KMS-11 (cell line): ENCODE measurements around the gene CAST.

Source experiments
- H2AFZ ChIP-seq: fragments of 200-600 bp; sonication (generic); 2 replicates; pipeline ENCODE4 v1.6.1; 2016; ENCODE audit warnings: antibody characterized with exemption, mixed run types, low read depth
- H3K27ac ChIP-seq: fragments of 200-600 bp; sonication (generic); 2 replicates; pipeline ENCODE4 v1.6.1; 2016; ENCODE audit warnings: mild to moderate bottlenecking, mixed run types
- H3K27me3 ChIP-seq: fragments of 200-600 bp; sonication (generic); 2 replicates; pipeline ENCODE4 v1.6.1; 2017; ENCODE audit warnings: mild to moderate bottlenecking, low read depth, mixed run types, moderate library complexity; ENCODE audit not compliant: insufficient read depth
- H3K36me3 ChIP-seq: fragments of 200-600 bp; sonication (generic); 2 replicates; pipeline ENCODE4 v1.6.1; 2017; ENCODE audit warnings: mild to moderate bottlenecking, mixed run types; ENCODE audit not compliant: insufficient read depth
- H3K4me1 ChIP-seq: fragments of 200-600 bp; sonication (generic); 2 replicates; pipeline ENCODE4 v1.6.1; 2016; ENCODE audit warnings: mild to moderate bottlenecking, low read depth, mixed run types; ENCODE audit not compliant: poor library complexity, severe bottlenecking
- H3K4me2 ChIP-seq: fragments of 200-600 bp; sonication (generic); 2 replicates; pipeline ENCODE4 v1.7.0; 2016; ENCODE audit warnings: mild to moderate bottlenecking, mixed run types
- H3K4me3 ChIP-seq: fragments of 200-600 bp; sonication (generic); IDR thresholded peaks from 2 replicates; pipeline ENCODE4 v1.6.1; 2017; ENCODE audit warnings: low read depth, low read length, mixed read lengths; ENCODE audit not compliant: insufficient read depth
- H3K79me2 ChIP-seq: fragments of 200-600 bp; sonication (generic); 2 replicates; pipeline ENCODE4 v1.6.1; 2016; ENCODE audit warnings: low read depth, mixed run types; ENCODE audit not compliant: insufficient read depth
- H3K9ac ChIP-seq: fragments of 200-600 bp; sonication (generic); 2 replicates; pipeline ENCODE4 v1.6.1; 2016; ENCODE audit warnings: mild to moderate bottlenecking, mixed run types
- H4K20me1 ChIP-seq: fragments of 200-600 bp; sonication (generic); 2 replicates; pipeline ENCODE4 v1.6.1; 2016; ENCODE audit warnings: mild to moderate bottlenecking, mixed run types; ENCODE audit not compliant: insufficient read depth
- TF ChIP-seq, protein P1 (sequence below): fragments of 200-600 bp; sonication (generic); conservative IDR thresholded peaks from 2 replicates; pipeline ENCODE4 v1.6.1; 2017; ENCODE audit warnings: low read depth, mild to moderate bottlenecking, antibody characterized with exemption, low read length, moderate library complexity, mixed read lengths

The CAST gene

DNA sequence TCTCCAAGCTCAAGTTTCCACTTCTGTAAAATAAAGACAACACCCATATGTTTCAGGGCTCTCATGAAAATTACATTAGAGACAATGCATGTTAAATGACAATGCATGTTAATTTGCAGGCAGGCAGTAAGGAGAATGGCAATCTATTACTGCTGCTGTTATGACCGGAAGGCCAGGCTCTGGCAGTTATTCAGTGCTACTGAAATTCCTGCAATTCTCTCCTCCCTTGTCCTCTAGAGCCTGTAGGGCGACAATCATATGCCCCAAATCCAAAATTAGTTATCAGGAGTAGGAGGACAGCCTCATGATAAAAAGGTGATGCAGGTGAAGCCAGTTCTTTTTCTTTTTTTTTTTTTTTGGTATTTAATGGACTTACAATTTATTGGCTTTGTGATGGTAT is 42.2 kb upstream of the CAST start:
- no peaks in the 10 kb centered on the region for H3K4me1 ChIP-seq
- H3K79me2 ChIP-seq: no peaks in the 10 kb centered on the region
- H2AFZ ChIP-seq: no peak overlapping the region
- no peak overlapping the region for H3K4me3 ChIP-seq
- H4K20me1 ChIP-seq: no peaks in the 10 kb centered on the region
- TF ChIP-seq, protein P1, sequence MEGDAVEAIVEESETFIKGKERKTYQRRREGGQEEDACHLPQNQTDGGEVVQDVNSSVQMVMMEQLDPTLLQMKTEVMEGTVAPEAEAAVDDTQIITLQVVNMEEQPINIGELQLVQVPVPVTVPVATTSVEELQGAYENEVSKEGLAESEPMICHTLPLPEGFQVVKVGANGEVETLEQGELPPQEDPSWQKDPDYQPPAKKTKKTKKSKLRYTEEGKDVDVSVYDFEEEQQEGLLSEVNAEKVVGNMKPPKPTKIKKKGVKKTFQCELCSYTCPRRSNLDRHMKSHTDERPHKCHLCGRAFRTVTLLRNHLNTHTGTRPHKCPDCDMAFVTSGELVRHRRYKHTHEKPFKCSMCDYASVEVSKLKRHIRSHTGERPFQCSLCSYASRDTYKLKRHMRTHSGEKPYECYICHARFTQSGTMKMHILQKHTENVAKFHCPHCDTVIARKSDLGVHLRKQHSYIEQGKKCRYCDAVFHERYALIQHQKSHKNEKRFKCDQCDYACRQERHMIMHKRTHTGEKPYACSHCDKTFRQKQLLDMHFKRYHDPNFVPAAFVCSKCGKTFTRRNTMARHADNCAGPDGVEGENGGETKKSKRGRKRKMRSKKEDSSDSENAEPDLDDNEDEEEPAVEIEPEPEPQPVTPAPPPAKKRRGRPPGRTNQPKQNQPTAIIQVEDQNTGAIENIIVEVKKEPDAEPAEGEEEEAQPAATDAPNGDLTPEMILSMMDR: no peak
- no peak overlapping the region for H3K27ac ChIP-seq
- H3K9ac ChIP-seq: no peak overlapping the region
- H3K4me2 ChIP-seq: no peak overlapping the region
- no peaks in the 10 kb centered on the region for H3K27me3 ChIP-seq
- H3K36me3 ChIP-seq: no peaks in the 10 kb centered on the region

DNA sequence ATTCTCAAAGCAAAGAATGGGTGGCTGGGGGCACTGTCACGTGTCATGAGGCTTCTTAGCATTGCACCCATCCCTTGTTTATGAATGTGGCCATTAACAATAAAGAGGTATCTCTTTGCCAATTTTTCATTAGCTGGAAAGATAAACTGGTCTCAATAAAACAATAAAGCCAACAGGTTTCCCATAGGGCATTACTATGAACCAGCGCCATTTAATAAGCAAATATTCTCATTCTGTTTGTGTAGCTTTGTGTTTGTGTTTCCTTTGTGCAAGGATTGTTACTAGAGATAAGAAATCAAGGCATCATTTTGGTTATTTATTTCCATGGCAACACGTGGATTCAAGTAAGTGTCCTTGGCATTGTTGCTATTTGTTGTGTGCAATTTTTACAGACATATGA is 37.6 kb upstream of the CAST start:
- H4K20me1 ChIP-seq: no peaks in the 10 kb centered on the region
- peaks cover 19% of the 10 kb centered on the region for H3K4me1 ChIP-seq
- TF ChIP-seq, protein P1: no peak
- H3K36me3 ChIP-seq: no peaks in the 10 kb centered on the region
- H3K27ac ChIP-seq: no peak overlapping the region
- no peak overlapping the region for H3K4me2 ChIP-seq
- no peaks in the 10 kb centered on the region for H3K79me2 ChIP-seq
- H2AFZ ChIP-seq: no peak overlapping the region
- H3K9ac ChIP-seq: no peak overlapping the region
- H3K27me3 ChIP-seq: no peaks in the 10 kb centered on the region
- no peak overlapping the region for H3K4me3 ChIP-seq

DNA sequence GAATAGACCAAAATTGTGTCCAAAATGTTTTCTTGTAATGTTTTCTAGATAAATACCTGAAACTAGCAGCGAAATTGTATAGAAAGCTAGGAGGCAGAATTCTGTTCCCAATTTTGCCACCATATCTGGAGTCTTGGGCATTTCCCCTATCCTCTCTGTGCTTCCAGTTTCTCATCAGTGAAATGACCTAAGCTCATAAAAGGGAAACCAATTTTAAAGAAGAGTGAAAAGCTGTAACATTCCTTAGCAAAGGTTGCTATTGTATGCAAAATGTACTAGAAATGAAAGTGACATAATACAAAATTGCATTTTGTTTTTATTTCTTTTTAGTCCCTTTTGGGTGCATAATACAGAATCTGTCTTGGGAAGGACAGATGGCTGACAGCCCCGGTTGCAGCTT is 36.8 kb upstream of the CAST start:
- H3K36me3 ChIP-seq: no peaks in the 10 kb centered on the region
- no peak overlapping the region for H3K4me3 ChIP-seq
- TF ChIP-seq, protein P1: no peak
- H3K4me1 ChIP-seq: peaks cover 25% of the 10 kb centered on the region
- no peaks in the 10 kb centered on the region for H4K20me1 ChIP-seq
- H3K27me3 ChIP-seq: no peaks in the 10 kb centered on the region
- no peak overlapping the region for H3K9ac ChIP-seq
- H2AFZ ChIP-seq: no peak overlapping the region
- H3K27ac ChIP-seq: no peak overlapping the region
- no peak overlapping the region for H3K4me2 ChIP-seq
- H3K79me2 ChIP-seq: no peaks in the 10 kb centered on the region

DNA sequence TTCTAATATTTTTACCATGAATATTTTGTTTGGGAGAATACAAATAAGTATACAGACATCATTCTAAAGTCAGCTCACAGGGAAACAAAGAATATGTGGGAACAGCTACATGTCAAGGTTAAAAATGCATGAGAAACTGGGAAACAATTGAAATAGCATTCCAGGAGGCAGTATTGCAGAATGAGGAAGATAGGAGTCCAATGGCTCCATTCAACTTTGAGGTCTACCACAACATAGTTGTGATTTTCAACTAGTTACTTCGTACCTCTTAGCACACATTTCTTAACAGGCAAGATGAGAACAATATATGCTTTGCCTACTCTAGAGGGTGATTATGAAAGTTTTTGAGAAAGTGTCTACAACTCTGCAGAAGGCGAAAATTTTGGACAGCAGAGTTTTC is 35.2 kb upstream of the CAST start:
- Histone ChIP-seq H3K4me2 (peak overlapping the region; percentile 62), H3K4me1 (peaks cover 25% of the 10 kb centered on the region), H4K20me1 (no peaks in the 10 kb centered on the region), H3K4me3 (no peak overlapping the region), H3K9ac (no peak overlapping the region), H2AFZ (peak overlapping the region; percentile 48; the same call in 1 of the 2 replicates), H3K27ac (no peak overlapping the region), H3K27me3 (no peaks in the 10 kb centered on the region), H3K79me2 (no peaks in the 10 kb centered on the region), H3K36me3 (no peaks in the 10 kb centered on the region)
- TF ChIP-seq, protein P1: no peak
